Dendritic cell treated with granulocyte-macrophage colony-stimulating factor and Interleukin-4, amounts not matched to agents 40 ng/mL and 50 ng/mL, for 4 days (primary cell): ENCODE results near the gene PSMD10.

Experiments
- H3K27ac Mint-ChIP-seq: one replicate; pipeline ENCODE4 v1.8.0; 2022; ENCODE audit warnings: mild to moderate bottlenecking, mixed read lengths
- H3K27me3 Mint-ChIP-seq: one replicate; pipeline ENCODE4 v1.8.0; 2022; ENCODE audit warnings: mild to moderate bottlenecking, mixed read lengths
- H3K36me3 Mint-ChIP-seq: one replicate; pipeline ENCODE4 v1.8.0; 2022; ENCODE audit warnings: low read depth, mixed read lengths
- H3K4me1 Mint-ChIP-seq: one replicate; pipeline ENCODE4 v1.8.0; 2022; ENCODE audit warnings: low read depth, mixed read lengths
- H3K4me3 Mint-ChIP-seq: one replicate; pipeline ENCODE4 v1.8.0; 2022; ENCODE audit warnings: mild to moderate bottlenecking, moderate library complexity, mixed read lengths
- H3K9me3 Mint-ChIP-seq: one replicate; pipeline ENCODE4 v1.8.0; 2022; ENCODE audit warnings: mixed read lengths
- intact Hi-C: fragments of 100-400 bp; cut with micrococcal nuclease; formaldehyde crosslinking; loops from one replicate; pipeline ENCODE4 v1.15.0; 2022

Gene PSMD10

GRCh38 chrX:108055546-108055945 is 35.8 kb downstream of the PSMD10 start:
- no peak overlapping the region for H3K4me3 Mint-ChIP-seq
- no peak overlapping the region for H3K27ac Mint-ChIP-seq
- no peaks in the 10 kb centered on the region for H3K9me3 Mint-ChIP-seq
- H3K4me1 Mint-ChIP-seq, result peaks cover 2% of the 10 kb centered on the region
- intact Hi-C loops, result no loop called here
- H3K36me3 Mint-ChIP-seq, result no peaks in the 10 kb centered on the region
- peaks cover 1% of the 10 kb centered on the region for H3K27me3 Mint-ChIP-seq

GRCh38 chrX:108053218-108053617 is 38.1 kb downstream of the PSMD10 start:
- H3K4me1 Mint-ChIP-seq, result peaks cover 7% of the 10 kb centered on the region
- H3K36me3 Mint-ChIP-seq, result no peaks in the 10 kb centered on the region
- no peaks in the 10 kb centered on the region for H3K27me3 Mint-ChIP-seq
- no peaks in the 10 kb centered on the region for H3K9me3 Mint-ChIP-seq
- H3K27ac Mint-ChIP-seq, result no peak overlapping the region
- intact Hi-C loops, result no loop called here
- H3K4me3 Mint-ChIP-seq, result no peak overlapping the region

GRCh38 chrX:108049649-108050048 is 41.7 kb downstream of the PSMD10 start:
- Mint-ChIP-seq H3K27ac (no peak overlapping the region), H3K27me3 (no peaks in the 10 kb centered on the region), H3K4me1 (peaks cover 7% of the 10 kb centered on the region), H3K4me3 (no peak overlapping the region), H3K36me3 (no peaks in the 10 kb centered on the region), H3K9me3 (no peaks in the 10 kb centered on the region)
- intact Hi-C loops, result no loop called here

- Mint-ChIP-seq H3K4me1 (no peaks in the 10 kb centered on the region), H3K27me3 (no peaks in the 10 kb centered on the region), H3K9me3 (no peaks in the 10 kb centered on the region), H3K36me3 (no peaks in the 10 kb centered on the region), H3K27ac (no peak within 1 kb of the TSS), H3K4me3 (no peak within 1 kb of the TSS)
- intact Hi-C loops, result no loop called here
Measured at GRCh38 chrX:108044554-108045256, 46.6 kb downstream of the PSMD10 start, which contains the start of gene VSIG1. VSIG1 (plus strand) TSS chrX:108045065; CDS start chrX:108045131, 66 bp downstream.

GRCh38 chrX:108036298-108036973 is 54.9 kb downstream of the PSMD10 start:
- H3K27me3 Mint-ChIP-seq, result no peaks in the 10 kb centered on the region
- peaks cover 14% of the 10 kb centered on the region for H3K4me1 Mint-ChIP-seq
- no peaks in the 10 kb centered on the region for H3K36me3 Mint-ChIP-seq
- intact Hi-C loops, result no loop called here
- H3K9me3 Mint-ChIP-seq, result no peaks in the 10 kb centered on the region
- H3K27ac Mint-ChIP-seq, result no peak overlapping the region
- H3K4me3 Mint-ChIP-seq, result no peak overlapping the region

- Mint-ChIP-seq H3K4me3 (no peak overlapping the region), H3K36me3 (no peaks in the 10 kb centered on the region), H3K9me3 (no peaks in the 10 kb centered on the region), H3K27me3 (no peaks in the 10 kb centered on the region), H3K4me1 (peaks cover 17% of the 10 kb centered on the region), H3K27ac (no peak overlapping the region)
- intact Hi-C loops, result no loop called here
Measured at GRCh38 chrX:108034725-108035124, 56.6 kb downstream of the PSMD10 start.
